Measurements from ENCODE around the gene SYNDIG1L. TPM values are rescaled to one million over a fixed set of nuclear protein-coding genes. Genes with fewer than 3 reads are reported as not detected.

The SYNDIG1L gene
- total and polyA plus RNA-seq, 12 donors = 0.05 to 0.51 (median 0.23) TPM; not detected in 5

GRCh38 chr14:74424606-74425005, 1.4 kb downstream of the SYNDIG1L start:
- no peaks in the 10 kb centered on the region for H3K9me3 ChIP-seq (replicated peaks in 1 of 3)
- H3K36me3 ChIP-seq (replicated peaks in 1 of 2) = no peaks in the 10 kb centered on the region
- H3K4me3 ChIP-seq = no peak overlapping the region
- no peak overlapping the region for H3K27ac ChIP-seq
- H3K4me1 ChIP-seq (replicated peaks in 1 of 2) = peaks cover 0 to 6% of the 10 kb centered on the region in 2 donors
- intact Hi-C loops (cut with DNase I) = no loop called here
- DNase-seq = no peak
- peaks cover 3% of the 10 kb centered on the region for H3K27me3 ChIP-seq
- TF ChIP-seq CTCF (IDR thresholded peaks at IDR 0.05) = no peak
- no peak for TF ChIP-seq POLR2A (IDR thresholded peaks at IDR 0.05)
- WGBS, 4 donors = 69 to 90% (median 84%) methylated on average over 2 to 3 of the region's 3 CpGs

- WGBS, 4 donors = 66 to 84% (median 74%) methylated on average over 7 of the region's 7 CpGs
- no peak for DNase-seq
- TF ChIP-seq CTCF (IDR thresholded peaks at IDR 0.05) = no peak
- no peak for TF ChIP-seq POLR2A (IDR thresholded peaks at IDR 0.05)
- Histone ChIP-seq H3K36me3 (replicated peaks in 1 of 2) (no peaks in the 10 kb centered on the region), H3K4me1 (replicated peaks in 1 of 2) (peaks cover 0 to 6% of the 10 kb centered on the region in 2 donors), H3K27ac (no peak overlapping the region), H3K4me3 (no peak overlapping the region), H3K27me3 (peaks cover 3% of the 10 kb centered on the region), H3K9me3 (replicated peaks in 1 of 3) (no peaks in the 10 kb centered on the region)
- intact Hi-C loops (cut with DNase I) = no loop called here
Measured at GRCh38 chr14:74423246-74423645, 2.8 kb downstream of the SYNDIG1L start.

GRCh38 chr14:74421981-74422380, 4.0 kb downstream of the SYNDIG1L start:
- Histone ChIP-seq H3K27ac (no peak overlapping the region), H3K9me3 (replicated peaks in 1 of 3) (no peaks in the 10 kb centered on the region), H3K4me3 (no peak overlapping the region), H3K36me3 (replicated peaks in 1 of 2) (no peaks in the 10 kb centered on the region), H3K4me1 (replicated peaks in 1 of 2) (peaks cover 0 to 6% of the 10 kb centered on the region in 2 donors), H3K27me3 (peaks cover 4% of the 10 kb centered on the region)
- no peak for TF ChIP-seq CTCF (IDR thresholded peaks at IDR 0.05)
- TF ChIP-seq POLR2A (IDR thresholded peaks at IDR 0.05) = no peak
- intact Hi-C loops (cut with DNase I) = no loop called here
- WGBS, 4 donors = 62 to 80% (median 69%) methylated on average over 5 of the region's 5 CpGs
- no peak for DNase-seq

GRCh38 chr14:74419086-74419485, 6.9 kb downstream of the SYNDIG1L start:
- peaks cover 5% of the 10 kb centered on the region for H3K27me3 ChIP-seq
- TF ChIP-seq CTCF (IDR thresholded peaks at IDR 0.05) = no peak
- TF ChIP-seq POLR2A (IDR thresholded peaks at IDR 0.05) = no peak
- H3K4me1 ChIP-seq (replicated peaks in 1 of 2) = no peaks in the 10 kb centered on the region
- intact Hi-C loops (cut with DNase I) = no loop called here
- H3K27ac ChIP-seq = no peak overlapping the region
- no peak for DNase-seq
- H3K36me3 ChIP-seq (replicated peaks in 1 of 2) = no peaks in the 10 kb centered on the region
- no peak overlapping the region for H3K4me3 ChIP-seq
- WGBS, 4 donors = 57 to 63% (median 60%) methylated on average over 5 of the region's 5 CpGs
- H3K9me3 ChIP-seq (replicated peaks in 1 of 3) = no peaks in the 10 kb centered on the region
